ENCODE data around the gene KIAA0408. TPM values are rescaled to one million over a fixed set of nuclear protein-coding genes. Genes with fewer than 3 reads are reported as not detected.

Gene KIAA0408
- total RNA-seq, 1 experiment from 2014 or later = 0.04 TPM

- TF ChIP-seq EZH2phosphoT487 (IDR thresholded peaks at IDR 0.05; ENCODE audit: borderline replicate concordance, low read length) (no peak), EZH2 (IDR thresholded peaks at IDR 0.05; ENCODE audit: low read length, unreplicated experiment) (no peak), CTCF (conservative IDR thresholded peaks at IDR 0.05; ENCODE audit: low read depth, low read length) (no peak)
These were observed 372 bp downstream of the KIAA0408 start for GRCh38 chr6:127458817-127459216.

GRCh38 chr6:127458222-127458621 is 967 bp downstream of the KIAA0408 start:
- intact Hi-C loops (cut with micrococcal nuclease) = loop anchor here (2.0 kb wide), 2 partner anchors 37 to 111 kb away; no protein-coding TSS in a partner anchor
- ChIA-PET POLR2A (ENCODE audit: unreplicated experiment) (no interaction called here), CTCF (interaction anchor here (1.9 kb wide), 1 partner anchor 58 kb away, joined by 4 read pairs; no protein-coding TSS in a partner anchor)
- TF ChIP-seq CTCF (conservative IDR thresholded peaks at IDR 0.05; ENCODE audit: low read depth, low read length) (no peak), EZH2phosphoT487 (IDR thresholded peaks at IDR 0.05; ENCODE audit: borderline replicate concordance, low read length) (no peak), EZH2 (IDR thresholded peaks at IDR 0.05; ENCODE audit: low read length, unreplicated experiment) (no peak)
- no peaks in the 10 kb centered on the region for H4K20me1 ChIP-seq (ENCODE audit: low read length)
- no peak overlapping the region for H3K9ac ChIP-seq (ENCODE audit: low read length)
- no peaks in the 10 kb centered on the region for H3K9me3 ChIP-seq (ENCODE audit: low read length)
- H2AFZ ChIP-seq (ENCODE audit: low read length) = no peak overlapping the region
- H3K27me3 ChIP-seq (ENCODE audit: low read length) = no peaks in the 10 kb centered on the region
- H3K27ac ChIP-seq (ENCODE audit: low read length) = no peak overlapping the region
- no peak overlapping the region for H3K4me3 ChIP-seq (ENCODE audit: low read length)
- no peaks in the 10 kb centered on the region for H3K79me2 ChIP-seq (ENCODE audit: low read length)
- no peaks in the 10 kb centered on the region for H3F3A ChIP-seq (ENCODE audit: low read length, unreplicated experiment)
- no peak for DNase-seq
- peaks cover 20% of the 10 kb centered on the region for H3K4me1 ChIP-seq (ENCODE audit: insufficient read depth, low read length)
- ATAC-seq = no peak
- no TSS peak for BruUV-seq (replicated peaks)
- H3K4me2 ChIP-seq (ENCODE audit: low read length) = peak overlapping the region; percentile 38; the same call in 1 of the 2 replicates
- H3K9me2 ChIP-seq (replicated peaks; ENCODE audit: low read length) = no peaks in the 10 kb centered on the region
- no peaks in the 10 kb centered on the region for H3K36me3 ChIP-seq (ENCODE audit: low read depth, low read length)

More at GRCh38 chr6:127458817-127459216, 372 bp downstream of the KIAA0408 start:
- peak; percentile 13 for DNase-seq
- Histone ChIP-seq H3F3A (ENCODE audit: low read length, unreplicated experiment) (no peaks in the 10 kb centered on the region), H4K20me1 (ENCODE audit: low read length) (no peaks in the 10 kb centered on the region), H3K9ac (ENCODE audit: low read length) (no peak overlapping the region), H3K9me2 (replicated peaks; ENCODE audit: low read length) (no peaks in the 10 kb centered on the region), H3K79me2 (ENCODE audit: low read length) (no peaks in the 10 kb centered on the region), H3K9me3 (ENCODE audit: low read length) (no peaks in the 10 kb centered on the region), H2AFZ (ENCODE audit: low read length) (0 out of 2 replicates have a peak overlapping the region, but pooled peaks have one; percentile 17), H3K4me2 (ENCODE audit: low read length) (peak overlapping the region; percentile 38), H3K27ac (ENCODE audit: low read length) (no peak overlapping the region), H3K4me3 (ENCODE audit: low read length) (no peak overlapping the region), H3K36me3 (ENCODE audit: low read depth, low read length) (no peaks in the 10 kb centered on the region), H3K27me3 (ENCODE audit: low read length) (no peaks in the 10 kb centered on the region), H3K4me1 (ENCODE audit: insufficient read depth, low read length) (peaks cover 20% of the 10 kb centered on the region)
- ChIA-PET CTCF (interaction anchor here (1.9 kb wide), 1 partner anchor 57 kb away, joined by 4 read pairs; no protein-coding TSS in a partner anchor), POLR2A (ENCODE audit: unreplicated experiment) (interaction anchor here (0.9 kb wide), 1 partner anchor 58 kb away, joined by 6 read pairs; no protein-coding TSS in a partner anchor)
- TSS peak; percentile 68 for BruUV-seq (replicated peaks)
- peak; percentile 52 for ATAC-seq
- intact Hi-C loops (cut with micrococcal nuclease) = loop anchor here (2.0 kb wide), 2 partner anchors 38 to 112 kb away; no protein-coding TSS in a partner anchor

GRCh38 chr6:127457456-127458064 is 1.6 kb downstream of the KIAA0408 start:
- intact Hi-C loops (cut with micrococcal nuclease) = loop anchor here (2.0 kb wide), 2 partner anchors 37 to 111 kb away; no protein-coding TSS in a partner anchor
- no peaks in the 10 kb centered on the region for H3K36me3 ChIP-seq (ENCODE audit: low read depth, low read length)
- no peak for ATAC-seq
- no peak overlapping the region for H3K9ac ChIP-seq (ENCODE audit: low read length)
- no peaks in the 10 kb centered on the region for H3F3A ChIP-seq (ENCODE audit: low read length, unreplicated experiment)
- peak; percentile 15 for DNase-seq
- peaks cover 20% of the 10 kb centered on the region for H3K4me1 ChIP-seq (ENCODE audit: insufficient read depth, low read length)
- no peaks in the 10 kb centered on the region for H3K9me2 ChIP-seq (replicated peaks; ENCODE audit: low read length)
- no peak overlapping the region for H3K4me3 ChIP-seq (ENCODE audit: low read length)
- H2AFZ ChIP-seq (ENCODE audit: low read length) = no peak overlapping the region
- POLR2A ChIA-PET (ENCODE audit: unreplicated experiment) = no interaction called here
- no peak overlapping the region for H3K4me2 ChIP-seq (ENCODE audit: low read length)
- H3K27ac ChIP-seq (ENCODE audit: low read length) = no peak overlapping the region
- no peak for TF ChIP-seq EZH2 (IDR thresholded peaks at IDR 0.05; ENCODE audit: low read length, unreplicated experiment)
- TF ChIP-seq EZH2phosphoT487 (IDR thresholded peaks at IDR 0.05; ENCODE audit: borderline replicate concordance, low read length) = no peak
- TF ChIP-seq CTCF (conservative IDR thresholded peaks at IDR 0.05; ENCODE audit: low read depth, low read length) = no peak
- CTCF ChIA-PET = no interaction called here
- no peaks in the 10 kb centered on the region for H3K79me2 ChIP-seq (ENCODE audit: low read length)
- BruUV-seq (replicated peaks) = no TSS peak
- H4K20me1 ChIP-seq (ENCODE audit: low read length) = no peaks in the 10 kb centered on the region
- no peaks in the 10 kb centered on the region for H3K27me3 ChIP-seq (ENCODE audit: low read length)
- H3K9me3 ChIP-seq (ENCODE audit: low read length) = no peaks in the 10 kb centered on the region
